Fibroblast of the aortic adventitia (primary cell): ENCODE data around the gene NFIX. TPM values are rescaled to one million over a fixed set of nuclear protein-coding genes. Genes with fewer than 3 reads are reported as not detected.

Source experiments
- DNase-seq: peaks from one replicate; pipeline ENCODE4 v3.0.0-alpha.2; 2010; ENCODE audit warnings: low read depth
- H3K4me3 ChIP-seq: 2 replicates; pipeline ENCODE4 v1.5.1; 2011; ENCODE audit warnings: low read depth, mild to moderate bottlenecking, control low read depth, low read length, moderate library complexity
- CTCF ChIP-seq: IDR thresholded peaks from 2 replicates; pipeline ENCODE4 v1.5.1; 2011; ENCODE audit warnings: mild to moderate bottlenecking, low read length, control low read depth, inconsistent platforms; ENCODE audit not compliant: insufficient read depth
- total RNA-seq: library from RNA; depleted of rRNA; stranded (reverse); fragments of >200 nt; gene quantifications from 2 replicates; pipeline ENCODE4 v1.2.3, GENCODE V29; 2012; ENCODE audit warnings: low replicate concordance

The NFIX gene
- total RNA-seq, 1 donor = 160 TPM

DNA sequence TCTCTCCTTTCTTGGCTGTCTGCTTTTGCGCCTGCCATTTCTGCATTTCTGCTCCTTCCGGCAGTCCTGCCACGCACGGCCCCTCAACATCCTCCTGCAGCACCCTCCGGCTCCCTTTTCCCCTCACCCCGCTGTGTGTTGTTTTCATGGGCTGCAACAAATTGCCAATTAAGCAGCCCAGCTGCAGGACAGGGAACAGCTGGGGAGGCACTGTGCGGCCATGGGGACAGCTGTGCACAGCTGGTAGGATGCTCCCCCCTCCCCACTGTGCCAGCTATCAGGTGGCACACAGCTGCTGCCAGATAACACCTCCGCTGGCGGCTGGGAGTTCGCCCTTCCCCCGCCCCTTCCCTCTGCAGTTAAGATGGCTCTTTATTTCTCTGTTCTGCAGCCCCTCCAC lies 82.0 kb downstream of the NFIX start:
- DNase-seq = no peak
- TF ChIP-seq CTCF = no peak
- no peak overlapping the region for H3K4me3 ChIP-seq

DNA sequence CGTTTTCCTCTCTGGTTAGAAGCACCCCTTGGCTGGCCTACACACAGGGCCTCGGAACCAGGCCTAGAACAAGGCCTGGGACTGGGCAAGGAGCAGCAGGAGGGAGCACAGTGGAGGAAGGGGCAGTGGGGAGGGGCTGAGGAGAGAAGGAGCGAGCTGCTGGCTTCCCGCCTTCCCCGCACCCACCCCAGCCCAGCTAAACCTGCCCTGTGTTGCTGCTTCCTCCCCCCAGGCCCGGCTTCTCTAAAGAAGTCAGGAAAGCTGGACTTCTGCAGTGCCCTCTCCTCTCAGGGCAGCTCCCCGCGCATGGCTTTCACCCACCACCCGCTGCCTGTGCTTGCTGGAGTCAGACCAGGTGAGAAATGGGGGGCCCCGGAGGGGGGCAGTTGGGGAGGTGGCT lies 83.1 kb downstream of the NFIX start:
- TF ChIP-seq CTCF = no peak
- H3K4me3 ChIP-seq = no peak overlapping the region
- no peak for DNase-seq

DNA sequence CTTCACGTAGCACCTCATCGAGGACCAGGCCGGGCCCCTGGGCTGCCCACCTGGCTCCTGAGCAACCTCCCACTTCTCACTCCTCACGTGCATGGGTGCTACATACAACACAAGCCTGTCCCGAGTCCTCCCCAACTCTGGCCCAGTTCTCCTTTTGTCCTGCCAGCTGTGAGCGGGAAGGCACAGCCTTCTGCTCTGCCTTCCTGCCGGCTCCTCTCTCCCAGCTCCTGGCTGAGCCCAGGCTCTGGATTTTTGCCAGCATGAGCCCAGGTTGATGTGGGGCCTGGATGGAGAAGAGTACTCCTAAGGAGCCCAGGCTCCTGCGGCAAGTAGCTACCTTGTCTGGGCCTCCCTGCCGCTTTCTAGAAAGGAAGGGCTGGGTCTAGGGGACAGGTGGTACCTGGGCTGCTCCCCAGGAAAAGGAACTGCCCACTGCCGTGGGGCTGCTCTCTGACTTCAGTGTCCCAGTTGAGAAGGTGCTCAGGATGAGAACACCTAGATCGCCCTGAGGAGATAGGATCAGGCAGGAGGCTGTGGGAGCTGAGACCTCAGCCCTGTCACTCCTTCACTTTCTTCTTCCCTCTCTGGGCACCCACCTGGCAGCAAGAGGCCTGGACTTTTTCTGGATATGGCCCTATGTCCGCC lies 83.7 kb downstream of the NFIX start:
- TF ChIP-seq CTCF = no peak
- DNase-seq = no peak

DNA sequence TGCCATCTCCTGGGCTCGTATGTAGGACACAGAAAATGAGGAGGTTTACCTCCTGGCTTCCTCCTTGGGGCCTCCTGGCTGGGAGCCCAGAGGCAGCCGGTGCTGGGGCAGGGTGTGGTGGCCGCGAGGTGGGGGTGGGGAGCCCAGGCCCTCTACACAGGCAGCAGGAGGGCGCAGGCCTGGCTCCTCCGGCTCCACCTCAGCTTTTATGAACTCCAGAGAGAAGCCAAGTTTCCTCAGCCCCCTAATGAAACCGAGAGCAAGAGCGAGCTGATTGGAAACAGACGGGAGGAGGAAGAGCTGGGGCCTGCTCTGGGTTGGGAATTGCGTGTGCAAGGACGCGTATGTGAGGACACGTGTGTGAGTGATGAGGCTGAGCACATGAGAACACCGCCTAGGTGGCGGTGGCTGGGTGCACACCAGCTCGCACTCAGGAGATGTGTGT lies 84.3 kb downstream of the NFIX start:
- peak; percentile 84 for DNase-seq
- no peak overlapping the region for H3K4me3 ChIP-seq
- TF ChIP-seq CTCF = no peak

More for the DNA sequence above, 83.7 kb downstream of the NFIX start:
- no peak overlapping the region for H3K4me3 ChIP-seq

- peak; percentile 42 for TF ChIP-seq CTCF
These were observed 87.1 kb downstream of the NFIX start for GRCh38 chr19:13082192-13083007.

GRCh38 chr19:13083008-13083404 lies 87.7 kb downstream of the NFIX start:
- no peak for TF ChIP-seq CTCF
- H3K4me3 ChIP-seq = no peak overlapping the region
- no peak for DNase-seq

More at GRCh38 chr19:13082192-13083007, 87.1 kb downstream of the NFIX start:
- DNase-seq = peak; percentile 63
- H3K4me3 ChIP-seq = no peak overlapping the region
